ENCODE results near the gene PHF21B. TPM values are rescaled to one million over a fixed set of nuclear protein-coding genes. Genes with fewer than 3 reads are reported as not detected.
A peak's percentile ranks its signal among the peaks of the same experiment; 100 is the strongest.

PHF21B gene
- total and polyA plus RNA-seq, 2 of the 8 experiments (the other 6 are each of a cell fraction or from before 2014, with no cell fraction given): 19.3 to 68.1 TPM

GRCh38 chr22:44990328-44990727 is 19.5 kb downstream of the PHF21B start:
- Histone ChIP-seq H3K36me3 (ENCODE audit: control insufficient read depth in 2 of 4, insufficient read depth in 4 of 4, low read length in 3 of 4) (peaks cover 0 to 64% (median 29%) of the 10 kb centered on the region in 4 experiments; a peak in 5 of 8 replicates), H3K56ac (replicated peaks; ENCODE audit: insufficient read length, low read depth, low read length) (no peak overlapping the region), H3K18ac (ENCODE audit: extremely low read depth, low read length) (no peak overlapping the region), H3K23ac (ENCODE audit: insufficient read length) (no peak overlapping the region), H3K4me2 (ENCODE audit: insufficient read depth in 1 of 2, low read depth in 2 of 2, low read length in 2 of 2) (no peak overlapping the region), H3K4me1 (replicated peaks in 1 of 4; ENCODE audit: control insufficient read depth in 3 of 4, insufficient read depth in 4 of 4, low read length in 3 of 4) (peaks cover 0 to 9% (median 0%) of the 10 kb centered on the region in 4 experiments; a peak in 1 of 7 replicates), H2BK15ac (ENCODE audit: low read length) (no peak overlapping the region), H2AK5ac (ENCODE audit: low read depth, low read length) (no peak overlapping the region), H4K91ac (replicated peaks; ENCODE audit: insufficient read length, low read length) (no peak overlapping the region), H3K79me1 (ENCODE audit: low read depth, low read length) (peaks cover 55% of the 10 kb centered on the region), H3K9me3 (ENCODE audit: insufficient read depth in 2 of 2, low read depth in 1 of 2, low read length in 1 of 2) (peaks cover 0 to 4% of the 10 kb centered on the region in 2 experiments; a peak in 1 of 4 replicates), H3K23me2 (ENCODE audit: low read depth, low read length) (peaks cover 6% of the 10 kb centered on the region; the same call in 1 of the 2 replicates), H2BK120ac (replicated peaks; ENCODE audit: low read depth, low read length) (no peak overlapping the region), H2BK12ac (ENCODE audit: low read depth, low read length) (no peak overlapping the region), H4K20me1 (replicated peaks in 1 of 2; ENCODE audit: control insufficient read depth in 1 of 2, insufficient read depth in 2 of 2, low read length in 2 of 2) (peaks cover 49 to 59% of the 10 kb centered on the region in 2 experiments), H2BK20ac (ENCODE audit: low read length) (no peak overlapping the region), H3K14ac (ENCODE audit: insufficient read length) (no peak overlapping the region), H3K27ac (ENCODE audit: low read depth, low read length) (no peak overlapping the region), H2AFZ (ENCODE audit: low read length) (no peak overlapping the region), H3K27me3 (replicated peaks in 1 of 4; ENCODE audit: control insufficient read depth in 3 of 4, extremely low read depth in 1 of 4, insufficient read depth in 3 of 4, low read length in 3 of 4) (no peaks in the 10 kb centered on the region), H4K5ac (ENCODE audit: insufficient read length, low read depth, low read length) (no peak overlapping the region), H3K4me3 (ENCODE audit: extremely low read depth in 1 of 4, insufficient read depth in 2 of 4, low read depth in 3 of 4, low read length in 4 of 4) (no peak overlapping the region), H3K4ac (replicated peaks; ENCODE audit: insufficient read length, low read depth, low read length) (no peak overlapping the region), H2BK5ac (ENCODE audit: low read depth, low read length) (no peak overlapping the region), H3K9ac (replicated peaks in 1 of 4; ENCODE audit: extremely low read depth in 1 of 4, low read depth in 3 of 4, low read length in 3 of 4) (no peak overlapping the region), H4K8ac (ENCODE audit: extremely low read depth, insufficient read depth, low read length) (no peak overlapping the region), H3K79me2 (ENCODE audit: control insufficient read depth in 1 of 2, insufficient read depth in 2 of 2, low read length in 2 of 2) (peaks cover 44 to 99% of the 10 kb centered on the region in 2 experiments)
- TF ChIP-seq CTBP2 (IDR thresholded peaks at IDR 0.05; ENCODE audit: borderline replicate concordance, insufficient read depth, insufficient read length, low read length) (no peak), POLR2AphosphoS5 (IDR thresholded peaks at IDR 0.05; ENCODE audit: low read depth, low read length) (0 out of 2 replicates have a peak, but pooled peaks have one; percentile 10)
- CTCF ChIA-PET (ENCODE audit: partially characterized antibody): interaction anchor here (0.7 to 1.0 kb wide), 3 partner anchors 22 to 481 kb away, joined by 3 to 4 read pairs (median 3); no protein-coding TSS in a partner anchor
- POLR2A ChIA-PET (ENCODE audit: partially characterized antibody): interaction anchor here (1.5 to 11.3 kb wide), 3 partner anchors 8 to 16 kb away, joined by 11 to 208 read pairs (median 61); partner anchors contain the start of gene PHF21B
- WGBS, 2 experiments (ENCODE audit: extremely low coverage in 1 of 2, insufficient coverage in 1 of 2, insufficient read length in 1 of 2, insufficient replicate concordance in 2 of 2, low coverage in 1 of 2, low lambda C conversion rate in 2 of 2, missing lambda C conversion rate in 1 of 2): 90% methylated on average over 13 of the region's 13 CpGs; no CpG with 5 or more reads in 1 of the 2 experiments
- FAIRE-seq (no peak), DNase-seq (ENCODE audit: low read depth in 1 of 2, low spot score in 2 of 2) (no peak)

Data from H1 (cell line).